Colonic mucosa (tissue), 4 donors: ENCODE measurements around the gene CFAP221. TPM values are rescaled to one million over a fixed set of nuclear protein-coding genes. Genes with fewer than 3 reads are reported as not detected.

Experiments
- DNase-seq: peaks from one replicate; pipeline ENCODE4 v3.0.0-alpha.2; 2020
- H3K27ac ChIP-seq: fragments of 200-600 bp; one replicate; pipeline ENCODE4 v1.8.0; 2021
- H3K27me3 ChIP-seq: fragments of 200-600 bp; one replicate; pipeline ENCODE4 v1.8.0; 2021
- H3K36me3 ChIP-seq: fragments of 200-600 bp; one replicate; pipeline ENCODE4 v1.8.0; 2021
- H3K4me1 ChIP-seq: fragments of 200-600 bp; one replicate; pipeline ENCODE4 v1.8.0; 2021; ENCODE audit warnings: mild to moderate bottlenecking
- H3K4me3 ChIP-seq: fragments of 200-600 bp; one replicate; pipeline ENCODE4 v1.8.0; 2021
- H3K9ac ChIP-seq, 2 donors: one replicate each; pipeline ENCODE4 v1.7.0; 2013; ENCODE audit warnings: control low read depth in 2 of 2, low read depth in 2 of 2, low read length in 2 of 2
- H3K9me3 ChIP-seq: fragments of 200-600 bp; one replicate; pipeline ENCODE4 v1.8.0; 2021
- intact Hi-C: fragments of 100-400 bp; cut with DNase I; formaldehyde crosslinking; loops from one replicate; pipeline ENCODE4 v1.14.1; 2022
- total RNA-seq, 2 donors: library from RNA; stranded (reverse); fragmentation: NEBNext Ultra II Directional in 1 of 2; extraction: Animal tissue kit (Norgen Biotek cat#: 25700) in 1 of 2; gene quantifications; one replicate each; pipeline ENCODE4 v1.2.1, GENCODE V29; 2021
- TF ChIP-seq, protein P1 (sequence below): fragments of 200-600 bp; IDR thresholded peaks from one replicate; pipeline ENCODE4 v1.8.0; 2022; ENCODE audit warnings: antibody characterized with exemption, mild to moderate bottlenecking
- donor health status: healthy.
- donor health status: DM: no; HTN: no; CAD: no.
- donor health status: DM: no; HTN: no; CAD: no.

The CFAP221 gene
- total RNA-seq, 2 donors from 2014 or later = not detected

DNA sequence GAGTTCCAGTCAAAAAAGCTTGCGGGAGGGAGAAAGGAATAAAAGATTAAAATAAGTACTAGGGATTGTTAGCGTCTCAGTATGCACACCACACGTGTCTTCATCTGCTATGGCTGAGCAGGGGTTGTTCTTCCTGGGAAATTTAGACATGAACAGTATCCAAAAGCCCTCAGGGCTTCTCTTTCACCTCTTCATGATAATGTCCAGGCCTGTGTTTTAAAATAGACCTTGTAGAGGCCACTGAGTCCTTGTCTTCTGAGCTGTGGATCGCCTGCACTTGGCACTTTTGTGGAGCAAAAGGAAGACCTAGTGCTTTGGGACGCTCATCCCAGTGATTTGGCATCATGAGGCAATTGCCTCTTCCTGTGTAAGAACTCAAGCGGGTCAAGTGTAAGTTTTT lies 52.4 kb downstream of the CFAP221 start:
- H3K27ac ChIP-seq = no peak overlapping the region
- H3K4me1 ChIP-seq = no peaks in the 10 kb centered on the region
- DNase-seq = no peak
- H3K4me3 ChIP-seq = no peak overlapping the region
- no peak overlapping the region for H3K9ac ChIP-seq
- intact Hi-C loops = no loop called here
- TF ChIP-seq, protein P1, sequence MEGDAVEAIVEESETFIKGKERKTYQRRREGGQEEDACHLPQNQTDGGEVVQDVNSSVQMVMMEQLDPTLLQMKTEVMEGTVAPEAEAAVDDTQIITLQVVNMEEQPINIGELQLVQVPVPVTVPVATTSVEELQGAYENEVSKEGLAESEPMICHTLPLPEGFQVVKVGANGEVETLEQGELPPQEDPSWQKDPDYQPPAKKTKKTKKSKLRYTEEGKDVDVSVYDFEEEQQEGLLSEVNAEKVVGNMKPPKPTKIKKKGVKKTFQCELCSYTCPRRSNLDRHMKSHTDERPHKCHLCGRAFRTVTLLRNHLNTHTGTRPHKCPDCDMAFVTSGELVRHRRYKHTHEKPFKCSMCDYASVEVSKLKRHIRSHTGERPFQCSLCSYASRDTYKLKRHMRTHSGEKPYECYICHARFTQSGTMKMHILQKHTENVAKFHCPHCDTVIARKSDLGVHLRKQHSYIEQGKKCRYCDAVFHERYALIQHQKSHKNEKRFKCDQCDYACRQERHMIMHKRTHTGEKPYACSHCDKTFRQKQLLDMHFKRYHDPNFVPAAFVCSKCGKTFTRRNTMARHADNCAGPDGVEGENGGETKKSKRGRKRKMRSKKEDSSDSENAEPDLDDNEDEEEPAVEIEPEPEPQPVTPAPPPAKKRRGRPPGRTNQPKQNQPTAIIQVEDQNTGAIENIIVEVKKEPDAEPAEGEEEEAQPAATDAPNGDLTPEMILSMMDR = no peak
- H3K36me3 ChIP-seq = no peaks in the 10 kb centered on the region
- H3K27me3 ChIP-seq = no peaks in the 10 kb centered on the region
- H3K9me3 ChIP-seq = no peaks in the 10 kb centered on the region

DNA sequence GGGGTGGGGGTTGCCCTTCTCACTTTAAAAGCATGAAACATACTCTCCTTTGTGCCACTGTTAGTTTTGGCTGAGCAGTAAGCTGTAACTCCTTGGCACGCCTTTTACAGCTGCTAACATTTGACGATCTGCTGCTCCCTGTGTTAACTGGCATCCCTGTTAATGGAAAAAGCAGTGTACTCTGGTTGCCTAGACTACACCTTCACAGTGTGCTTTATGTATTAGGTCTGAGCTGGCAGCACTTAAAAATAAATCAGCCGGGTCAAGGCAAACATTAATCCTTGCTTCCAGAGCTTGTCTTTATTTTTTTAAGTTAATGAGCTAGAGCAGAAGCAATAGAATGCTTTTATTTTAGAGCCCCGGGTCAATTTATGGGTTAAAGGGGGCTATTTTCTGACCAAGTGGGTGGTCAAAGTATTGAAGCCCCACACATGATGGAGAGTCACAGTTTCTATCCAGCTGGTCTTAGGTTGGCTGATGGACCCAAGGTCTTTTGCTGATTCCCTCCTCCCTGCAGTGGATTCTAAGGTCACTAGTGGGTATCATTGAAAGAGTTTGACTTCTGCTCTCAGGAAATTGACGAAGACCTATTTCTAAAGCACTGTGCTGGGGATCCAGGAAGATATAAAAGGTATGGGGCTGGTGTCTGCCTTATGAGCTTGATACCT lies 54.5 kb downstream of the CFAP221 start:
- intact Hi-C loops = no loop called here
- Histone ChIP-seq H3K4me1 (no peaks in the 10 kb centered on the region), H3K36me3 (no peaks in the 10 kb centered on the region), H3K27me3 (no peaks in the 10 kb centered on the region), H3K9ac (no peak overlapping the region), H3K9me3 (no peaks in the 10 kb centered on the region), H3K4me3 (no peak overlapping the region), H3K27ac (no peak overlapping the region)
- TF ChIP-seq, protein P1 = no peak
- no peak for DNase-seq

DNA sequence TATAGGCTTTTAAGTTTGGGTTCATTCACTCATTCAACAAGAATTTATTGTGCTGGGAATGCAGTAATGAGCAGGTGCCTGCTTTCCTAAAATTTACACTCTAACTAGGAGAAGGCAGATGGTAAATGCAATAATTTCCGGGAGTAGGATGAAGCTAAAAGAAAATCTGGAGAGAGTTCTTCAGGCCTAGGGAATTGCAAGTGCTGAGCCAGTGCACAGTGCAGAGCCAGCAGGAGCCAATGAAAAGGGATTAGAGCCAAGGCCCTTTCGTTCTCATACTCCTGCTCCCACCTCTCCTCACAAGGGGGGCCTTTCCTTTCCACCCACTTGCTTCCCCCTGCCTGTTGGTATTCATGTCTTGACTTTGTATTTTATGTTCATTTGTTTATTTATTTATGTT lies 55.1 kb downstream of the CFAP221 start:
- DNase-seq = no peak
- no peak overlapping the region for H3K27ac ChIP-seq
- no peaks in the 10 kb centered on the region for H3K27me3 ChIP-seq
- no peaks in the 10 kb centered on the region for H3K36me3 ChIP-seq
- H3K4me1 ChIP-seq = no peaks in the 10 kb centered on the region
- intact Hi-C loops = no loop called here
- no peak overlapping the region for H3K9ac ChIP-seq
- no peak overlapping the region for H3K4me3 ChIP-seq
- H3K9me3 ChIP-seq = no peaks in the 10 kb centered on the region
- TF ChIP-seq, protein P1 = no peak

DNA sequence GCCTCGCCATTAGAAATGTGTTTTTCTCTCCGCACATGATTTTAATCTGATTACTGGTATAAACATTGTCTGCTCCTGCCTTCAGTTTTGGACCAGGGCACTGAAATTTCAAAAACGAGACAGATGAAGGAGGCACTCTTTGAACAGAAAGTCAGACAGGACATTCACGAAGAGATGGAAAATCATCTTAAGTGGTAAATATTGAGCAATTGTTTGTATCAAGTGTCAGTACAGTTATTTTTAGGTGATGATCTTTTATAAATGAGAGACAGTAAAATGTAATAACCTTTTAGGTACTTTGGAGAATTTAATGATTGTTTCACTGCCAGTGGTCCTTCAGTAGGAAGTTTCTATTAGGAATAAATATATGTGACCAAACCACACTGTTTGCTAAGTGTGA lies 60.8 kb downstream of the CFAP221 start:
- Histone ChIP-seq H3K4me3 (no peak overlapping the region), H3K27ac (no peak overlapping the region), H3K36me3 (no peaks in the 10 kb centered on the region), H3K9me3 (no peaks in the 10 kb centered on the region), H3K4me1 (no peaks in the 10 kb centered on the region), H3K9ac (no peak overlapping the region), H3K27me3 (no peaks in the 10 kb centered on the region)
- TF ChIP-seq, protein P1 = no peak
- no peak for DNase-seq
- intact Hi-C loops = no loop called here

DNA sequence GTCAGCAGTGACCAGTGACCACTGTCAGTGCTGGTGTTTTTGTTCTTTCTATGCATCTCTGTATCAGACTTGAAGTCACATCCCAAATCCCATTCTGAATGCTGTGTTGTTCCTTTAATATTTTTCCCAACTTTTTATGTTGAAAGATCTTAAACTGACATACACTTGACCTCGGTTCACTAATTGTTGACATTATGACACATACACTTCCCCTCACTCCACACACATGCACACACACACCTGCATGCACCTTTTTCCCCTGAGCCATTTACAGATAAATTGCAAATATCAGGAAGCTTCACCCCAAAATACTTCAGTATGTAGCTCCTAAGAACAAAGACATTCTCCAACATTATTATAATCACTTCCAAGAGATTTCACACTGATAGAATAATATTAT lies 62.4 kb downstream of the CFAP221 start:
- Histone ChIP-seq H3K4me3 (no peak overlapping the region), H3K36me3 (no peaks in the 10 kb centered on the region), H3K4me1 (no peaks in the 10 kb centered on the region), H3K27me3 (no peaks in the 10 kb centered on the region), H3K9ac (no peak overlapping the region), H3K9me3 (no peaks in the 10 kb centered on the region), H3K27ac (no peak overlapping the region)
- intact Hi-C loops = no loop called here
- DNase-seq = no peak
- TF ChIP-seq, protein P1 = no peak
